Natural killer cell (primary cell): Measurements from ENCODE around the gene LIMD2. TPM values are rescaled to one million over a fixed set of nuclear protein-coding genes. Genes with fewer than 3 reads are reported as not detected.

Source experiments
- ATAC-seq, 3 donors: fragments of 150-1000 bp in 2 of 3; fragments of 200-7000 bp in 1 of 3; cut with Tn5 transposase; 1 replicate in 1 of 3; 2 replicates in 2 of 3; pipeline ENCODE4 v1.10.0; 2021; ENCODE audit warnings: mild to moderate bottlenecking in 2 of 3, moderate library complexity in 2 of 3
- DNase-seq, 2 donors: peaks; one replicate each; pipeline versions ENCODE4 v3.0.0 to v3.0.0-alpha.2; 2013 to 2021; ENCODE audit warnings: mixed read lengths in 1 of 2
- H3K27ac ChIP-seq: one replicate; pipeline ENCODE4 v1.5.1; 2013; ENCODE audit warnings: mild to moderate bottlenecking, low read length
- H3K27me3 ChIP-seq: one replicate; pipeline ENCODE4 v1.6.1; 2013; ENCODE audit warnings: low read length; ENCODE audit not compliant: control insufficient read depth, insufficient read depth
- H3K36me3 ChIP-seq: one replicate; pipeline ENCODE4 v1.6.1; 2013; ENCODE audit warnings: low read length; ENCODE audit not compliant: control insufficient read depth, insufficient read depth
- H3K4me1 ChIP-seq: one replicate; pipeline ENCODE4 v1.6.1; 2013; ENCODE audit warnings: low read length; ENCODE audit not compliant: control insufficient read depth, insufficient read depth
- H3K4me3 ChIP-seq: one replicate; pipeline ENCODE4 v1.5.1; 2013; ENCODE audit warnings: low read length
- H3K9me3 ChIP-seq: one replicate; pipeline ENCODE4 v1.6.1; 2013; ENCODE audit warnings: low read length; ENCODE audit not compliant: control insufficient read depth, insufficient read depth
- H3K27ac Mint-ChIP-seq, 2 donors: one replicate each; pipeline ENCODE4 v1.8.0; 2022; ENCODE audit warnings: mild to moderate bottlenecking in 2 of 2, mixed read lengths in 2 of 2, moderate library complexity in 1 of 2
- H3K27me3 Mint-ChIP-seq, 2 donors: one replicate each; pipeline ENCODE4 v1.8.0; 2022; ENCODE audit warnings: low read depth in 2 of 2, mixed read lengths in 2 of 2
- H3K36me3 Mint-ChIP-seq: one replicate; pipeline ENCODE4 v1.8.0; 2022; ENCODE audit warnings: mixed read lengths
- H3K4me1 Mint-ChIP-seq, 2 donors: one replicate each; pipeline ENCODE4 v1.8.0; 2022; ENCODE audit warnings: mixed read lengths in 2 of 2
- H3K4me3 Mint-ChIP-seq: one replicate; pipeline ENCODE4 v1.8.0; 2022; ENCODE audit warnings: mild to moderate bottlenecking, moderate library complexity, mixed read lengths
- H3K9me3 Mint-ChIP-seq, 2 donors: one replicate each; pipeline ENCODE4 v1.8.0; 2022; ENCODE audit warnings: mixed read lengths in 2 of 2
- WGBS: methylation state at CpG from one replicate; pipeline ENCODE4 v1.1.7; 2013; ENCODE audit warnings: missing lambda C conversion rate; ENCODE audit not compliant: insufficient coverage; 5-methylcytosine and 5-hydroxymethylcytosine counted together
- intact Hi-C: fragments of 100-400 bp; cut with micrococcal nuclease; formaldehyde crosslinking; loops from one replicate; pipeline ENCODE4 v1.14.2; 2022
- total RNA-seq, 4 donors: library from RNA; stranded (reverse); fragments of 120-200 nt in 1 of 4; gene quantifications; one replicate each; pipeline versions ENCODE4 v1.2.3 to v1.2.4, GENCODE V29; 2013 to 2022
- TF ChIP-seq, protein P1 (sequence below): fragments of 200-600 bp; IDR thresholded peaks from one replicate; pipeline ENCODE4 v1.8.0; 2022; ENCODE audit warnings: antibody characterized with exemption

LIMD2 gene
- total RNA-seq, 3 donors from 2014 or later (not counting 1 experiment from before 2014, with no cell fraction given): 513 to 546 (median 524) TPM

DNA sequence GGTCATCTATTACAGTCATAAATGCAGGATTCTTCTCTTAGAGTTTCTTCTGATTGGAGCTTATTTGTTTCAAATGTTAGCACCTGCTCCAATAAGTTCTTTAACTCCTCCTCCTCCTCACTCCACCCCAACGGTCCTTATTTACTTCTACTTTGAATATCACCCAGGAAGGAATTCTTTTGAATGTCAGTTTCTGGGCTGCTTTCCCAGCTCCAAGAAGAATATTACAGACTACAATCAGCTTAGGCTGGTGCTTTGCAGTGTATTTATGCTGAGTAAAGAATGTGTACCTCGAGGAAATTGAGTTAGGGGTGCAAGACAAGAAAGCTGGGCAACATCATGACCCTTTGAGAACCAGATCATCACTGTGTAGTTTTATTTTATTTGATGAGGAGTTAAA lies 46.9 kb downstream of the LIMD2 start:
- Histone ChIP-seq H3K36me3 (peaks cover 35% of the 10 kb centered on the region), H3K27me3 (no peaks in the 10 kb centered on the region), H3K4me3 (no peak overlapping the region), H3K4me1 (peaks cover 7% of the 10 kb centered on the region), H3K9me3 (no peaks in the 10 kb centered on the region), H3K27ac (no peak overlapping the region)
- TF ChIP-seq, protein P1, sequence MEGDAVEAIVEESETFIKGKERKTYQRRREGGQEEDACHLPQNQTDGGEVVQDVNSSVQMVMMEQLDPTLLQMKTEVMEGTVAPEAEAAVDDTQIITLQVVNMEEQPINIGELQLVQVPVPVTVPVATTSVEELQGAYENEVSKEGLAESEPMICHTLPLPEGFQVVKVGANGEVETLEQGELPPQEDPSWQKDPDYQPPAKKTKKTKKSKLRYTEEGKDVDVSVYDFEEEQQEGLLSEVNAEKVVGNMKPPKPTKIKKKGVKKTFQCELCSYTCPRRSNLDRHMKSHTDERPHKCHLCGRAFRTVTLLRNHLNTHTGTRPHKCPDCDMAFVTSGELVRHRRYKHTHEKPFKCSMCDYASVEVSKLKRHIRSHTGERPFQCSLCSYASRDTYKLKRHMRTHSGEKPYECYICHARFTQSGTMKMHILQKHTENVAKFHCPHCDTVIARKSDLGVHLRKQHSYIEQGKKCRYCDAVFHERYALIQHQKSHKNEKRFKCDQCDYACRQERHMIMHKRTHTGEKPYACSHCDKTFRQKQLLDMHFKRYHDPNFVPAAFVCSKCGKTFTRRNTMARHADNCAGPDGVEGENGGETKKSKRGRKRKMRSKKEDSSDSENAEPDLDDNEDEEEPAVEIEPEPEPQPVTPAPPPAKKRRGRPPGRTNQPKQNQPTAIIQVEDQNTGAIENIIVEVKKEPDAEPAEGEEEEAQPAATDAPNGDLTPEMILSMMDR: no peak
- 80% methylated on average over 2 of the region's 2 CpGs for WGBS
- Mint-ChIP-seq H3K27ac (no peak overlapping the region), H3K36me3 (peaks cover 8% of the 10 kb centered on the region), H3K4me1 (peaks cover 0 to 10% of the 10 kb centered on the region in 2 donors), H3K27me3 (no peaks in the 10 kb centered on the region), H3K4me3 (no peak overlapping the region), H3K9me3 (no peaks in the 10 kb centered on the region)
- intact Hi-C loops: no loop called here
- ATAC-seq: no peak
- DNase-seq: no peak

DNA sequence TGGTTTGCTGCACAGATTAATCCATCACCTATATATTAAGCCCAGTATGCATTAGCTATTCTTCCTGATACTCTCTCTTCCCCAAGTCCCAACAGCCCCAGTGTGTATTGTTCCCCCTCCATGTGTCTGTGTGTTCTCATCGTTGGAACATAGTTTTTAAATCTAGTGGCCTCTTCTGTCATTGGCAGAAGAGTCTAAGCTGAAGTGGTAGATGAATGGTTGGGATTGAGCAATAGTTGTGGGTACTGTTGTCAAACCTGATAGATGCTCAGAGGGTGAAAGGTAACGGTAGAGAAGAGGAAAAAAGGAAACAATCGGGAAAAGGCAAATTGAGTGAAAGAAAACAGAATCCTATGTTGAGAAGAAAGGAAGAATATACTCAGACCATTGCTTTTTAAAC lies 47.8 kb downstream of the LIMD2 start:
- H3K36me3 ChIP-seq: peaks cover 36% of the 10 kb centered on the region
- TF ChIP-seq, protein P1: no peak
- no peaks in the 10 kb centered on the region for H3K9me3 ChIP-seq
- ATAC-seq (no peak), DNase-seq (no peak)
- no peaks in the 10 kb centered on the region for H3K9me3 Mint-ChIP-seq
- H3K4me1 ChIP-seq: peaks cover 7% of the 10 kb centered on the region
- H3K36me3 Mint-ChIP-seq: peaks cover 8% of the 10 kb centered on the region
- H3K4me3 Mint-ChIP-seq: no peak overlapping the region
- intact Hi-C loops: no loop called here
- 55% methylated on average over 3 of the region's 3 CpGs for WGBS
- H3K27me3 Mint-ChIP-seq: no peaks in the 10 kb centered on the region
- H3K27me3 ChIP-seq: no peaks in the 10 kb centered on the region
- peak overlapping the region in 1 of 2 donors; percentile 9 for H3K27ac Mint-ChIP-seq
- H3K27ac ChIP-seq: no peak overlapping the region
- H3K4me1 Mint-ChIP-seq: peaks cover 0 to 10% of the 10 kb centered on the region in 2 donors
- H3K4me3 ChIP-seq: no peak overlapping the region

DNA sequence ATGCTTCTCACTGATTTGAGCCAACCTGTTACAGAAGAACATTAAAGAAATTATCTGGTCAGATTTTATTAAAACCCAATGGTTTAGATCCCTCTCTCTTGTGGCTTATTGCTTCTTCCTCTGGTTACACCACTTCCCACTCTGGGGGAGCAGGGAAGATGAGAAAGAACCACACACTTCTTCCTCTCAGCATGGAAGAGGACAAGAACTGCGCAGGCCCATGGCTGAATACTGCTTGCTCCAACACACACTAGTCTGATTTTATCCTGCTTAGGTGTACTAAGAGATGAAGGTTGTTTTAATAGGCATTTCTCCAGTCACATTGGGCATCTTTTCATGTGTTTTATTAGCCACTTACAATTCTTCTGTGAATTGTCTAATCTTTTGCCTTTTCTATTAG lies 50.1 kb downstream of the LIMD2 start:
- Mint-ChIP-seq H3K27me3 (no peaks in the 10 kb centered on the region), H3K27ac (no peak overlapping the region), H3K4me3 (no peak overlapping the region), H3K9me3 (no peaks in the 10 kb centered on the region), H3K4me1 (peaks cover 11 to 21% of the 10 kb centered on the region in 2 donors), H3K36me3 (peaks cover 8% of the 10 kb centered on the region)
- Histone ChIP-seq H3K4me3 (no peak overlapping the region), H3K36me3 (peaks cover 50% of the 10 kb centered on the region), H3K27ac (no peak overlapping the region), H3K9me3 (no peaks in the 10 kb centered on the region), H3K4me1 (peaks cover 16% of the 10 kb centered on the region), H3K27me3 (no peaks in the 10 kb centered on the region)
- no peak for ATAC-seq
- intact Hi-C loops: no loop called here
- TF ChIP-seq, protein P1: no peak
- WGBS: no CpG with 5 or more reads among the region's 1 CpG
- no peak for DNase-seq

DNA sequence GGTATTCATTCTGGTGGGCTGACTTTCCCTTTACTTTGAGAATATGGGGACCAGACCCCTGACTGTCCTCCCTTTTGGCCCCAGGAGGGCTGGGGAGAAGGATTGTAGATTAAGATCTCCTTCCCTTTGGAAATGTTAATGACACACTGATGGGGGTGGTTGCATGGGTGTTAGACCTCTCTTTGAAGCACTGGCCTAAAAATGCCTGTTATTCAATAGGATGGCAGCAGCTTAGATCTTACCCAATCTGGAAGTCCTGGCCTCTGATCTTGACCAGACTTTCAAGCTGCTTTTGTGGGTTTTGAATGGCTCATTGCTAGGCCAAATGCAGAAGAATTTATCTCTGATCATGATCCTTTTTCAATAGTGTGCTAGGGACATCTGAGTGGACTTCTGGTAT lies 52.0 kb downstream of the LIMD2 start:
- intact Hi-C loops: no loop called here
- Histone ChIP-seq H3K36me3 (peaks cover 35% of the 10 kb centered on the region), H3K27ac (no peak overlapping the region), H3K27me3 (no peaks in the 10 kb centered on the region), H3K9me3 (no peaks in the 10 kb centered on the region), H3K4me3 (no peak overlapping the region), H3K4me1 (peaks cover 16% of the 10 kb centered on the region)
- TF ChIP-seq, protein P1: no peak
- DNase-seq (no peak), ATAC-seq (no peak)
- H3K9me3 Mint-ChIP-seq: no peaks in the 10 kb centered on the region
- H3K27me3 Mint-ChIP-seq: no peaks in the 10 kb centered on the region
- peaks cover 3% of the 10 kb centered on the region for H3K36me3 Mint-ChIP-seq
- H3K4me1 Mint-ChIP-seq: peaks cover 11 to 21% of the 10 kb centered on the region in 2 donors
- no peak overlapping the region for H3K27ac Mint-ChIP-seq
- H3K4me3 Mint-ChIP-seq: no peak overlapping the region
